Breast epithelium (tissue), 4 donors: ENCODE results near the gene PRIMA1. TPM values are rescaled to one million over a fixed set of nuclear protein-coding genes. Genes with fewer than 3 reads are reported as not detected.

ENCODE experiments used
- DNase-seq, 2 donors: peaks; one replicate each; pipeline ENCODE4 v3.0.0-alpha.2; 2019; ENCODE audit warnings: low spot score in 2 of 2
- H3K27ac ChIP-seq, 2 donors: fragments of 200-600 bp; sonication (generic) in 1 of 2; one replicate each; pipeline ENCODE4 v1.5.1; 2016 to 2019; ENCODE audit warnings: mild to moderate bottlenecking in 1 of 2
- H3K27me3 ChIP-seq, 2 donors: fragments of 200-600 bp; sonication (generic) in 1 of 2; one replicate each; pipeline versions ENCODE4 v1.5.1 to v1.6.0; 2017 to 2019; ENCODE audit warnings: control low read depth in 1 of 2, mild to moderate bottlenecking in 1 of 2
- H3K36me3 ChIP-seq: fragments of 200-600 bp; one replicate; pipeline ENCODE4 v1.5.1; 2019
- H3K4me1 ChIP-seq, 2 donors: fragments of 200-600 bp; sonication (generic); one replicate each; pipeline ENCODE4 v1.5.1; 2016 to 2019; ENCODE audit warnings: control low read depth in 1 of 2
- H3K4me3 ChIP-seq, 3 donors: fragments of 200-600 bp; sonication (generic); 1 replicate in 2 of 3; 2 replicates in 1 of 3; pipeline ENCODE4 v1.5.1; 2016 to 2019; ENCODE audit warnings: mild to moderate bottlenecking in 3 of 3, moderate library complexity in 2 of 3
- H3K9me3 ChIP-seq, 2 donors: fragments of 200-600 bp; sonication (generic) in 1 of 2; one replicate each; pipeline ENCODE4 v1.5.1; 2016 to 2019; ENCODE audit warnings: control low read depth in 1 of 2
- CTCF ChIP-seq, 3 donors: fragments of 450-650 bp; IDR thresholded peaks; one replicate each; pipeline ENCODE4 v1.5.1; 2016 to 2017; ENCODE audit warnings: antibody characterized with exemption in 3 of 3, mild to moderate bottlenecking in 3 of 3, moderate library complexity in 3 of 3
- POLR2A ChIP-seq: fragments of 450-650 bp; IDR thresholded peaks from one replicate; pipeline ENCODE4 v1.6.1; 2016; ENCODE audit warnings: antibody characterized with exemption, mild to moderate bottlenecking, moderate library complexity
- POLR2AphosphoS5 ChIP-seq, 3 donors: sonication (generic); formaldehyde crosslinking; IDR thresholded peaks; one replicate each; pipeline ENCODE4 v1.6.1; 2017; ENCODE audit warnings: antibody characterized with exemption in 3 of 3
- intact Hi-C: fragments of 100-400 bp; cut with DNase I; formaldehyde crosslinking; loops from one replicate; pipeline ENCODE4 v1.15.1; 2023; ENCODE audit warnings: low total_unique reads
- total RNA-seq, 3 donors: library from RNA; depleted of rRNA; stranded (reverse); fragments of >200 nt; gene quantifications; one replicate each; pipeline ENCODE4 v1.1.0, GENCODE V29; 2016

PRIMA1 gene
- total RNA-seq, 3 donors from 2014 or later = 0.98 to 2.1 (median 1.3) TPM

DNA sequence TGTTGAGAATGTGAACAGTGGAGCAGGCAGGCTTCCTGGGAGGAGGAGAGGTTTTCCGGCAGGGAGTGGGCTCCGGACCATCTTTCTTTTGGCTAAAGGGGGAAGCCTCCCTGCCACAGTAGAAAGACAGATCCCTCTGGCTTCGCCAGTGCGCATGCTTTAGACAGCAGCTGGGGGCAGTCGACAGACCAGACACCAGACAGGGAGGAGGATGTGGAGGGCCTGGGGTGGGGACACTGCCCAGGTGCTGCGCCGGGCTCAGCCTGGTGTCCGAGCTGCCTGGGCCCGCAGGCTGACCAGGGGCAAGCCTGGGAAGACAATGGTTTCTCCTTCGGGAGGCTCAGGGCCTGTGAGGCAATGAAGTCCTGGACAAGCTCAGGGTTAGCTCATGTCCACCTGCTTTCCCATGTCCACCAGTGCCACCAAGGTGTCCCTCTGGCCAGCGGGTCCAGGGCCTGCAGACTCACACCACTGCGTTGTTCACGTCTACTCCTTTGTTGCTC lies 67.3 kb downstream of the PRIMA1 start:
- H3K27me3 ChIP-seq = no peaks in the 10 kb centered on the region
- no peak for DNase-seq
- no peak overlapping the region for H3K27ac ChIP-seq
- no peaks in the 10 kb centered on the region for H3K9me3 ChIP-seq
- no peak for TF ChIP-seq POLR2A
- TF ChIP-seq CTCF (IDR thresholded peaks at IDR 0.05) = no peak
- TF ChIP-seq POLR2AphosphoS5 (IDR thresholded peaks at IDR 0.05) = no peak
- no peaks in the 10 kb centered on the region for H3K4me1 ChIP-seq
- no peak overlapping the region for H3K4me3 ChIP-seq
- intact Hi-C loops = no loop called here
- no peaks in the 10 kb centered on the region for H3K36me3 ChIP-seq

- no peak for TF ChIP-seq POLR2A
- TF ChIP-seq POLR2AphosphoS5 (IDR thresholded peaks at IDR 0.05) = no peak
- no peak for TF ChIP-seq CTCF (IDR thresholded peaks at IDR 0.05)
- intact Hi-C loops = no loop called here
These were observed 68.0 kb downstream of the PRIMA1 start for GRCh38 chr14:93720076-93720815.

DNA sequence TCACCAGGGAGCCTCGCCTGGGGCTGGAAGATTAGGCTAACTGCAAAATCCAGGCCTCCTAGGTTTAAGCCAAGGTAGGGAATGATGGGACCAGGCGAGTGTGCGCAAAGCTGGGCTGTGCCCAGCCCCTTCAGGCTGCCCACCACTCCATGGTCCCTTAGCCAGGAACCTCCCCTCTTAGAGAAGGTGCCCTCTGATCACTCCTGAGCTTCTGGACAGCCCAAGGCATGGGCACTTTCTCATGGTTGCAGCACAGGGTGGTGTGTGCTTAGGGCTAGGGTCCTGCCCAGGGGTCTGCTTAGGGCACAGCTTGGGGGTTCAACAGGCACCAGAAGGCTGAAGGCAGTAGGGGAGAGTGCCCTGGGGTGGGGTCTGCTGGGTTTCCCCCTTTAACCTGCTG lies 69.0 kb downstream of the PRIMA1 start:
- no peak overlapping the region for H3K4me3 ChIP-seq
- no peaks in the 10 kb centered on the region for H3K27me3 ChIP-seq
- intact Hi-C loops = no loop called here
- H3K4me1 ChIP-seq = no peaks in the 10 kb centered on the region
- H3K9me3 ChIP-seq = no peaks in the 10 kb centered on the region
- no peak overlapping the region for H3K27ac ChIP-seq
- DNase-seq = no peak
- H3K36me3 ChIP-seq = no peaks in the 10 kb centered on the region
- TF ChIP-seq POLR2AphosphoS5 (IDR thresholded peaks at IDR 0.05) (no peak), CTCF (IDR thresholded peaks at IDR 0.05) (no peak), POLR2A (no peak)

More at GRCh38 chr14:93720076-93720815, 68.0 kb downstream of the PRIMA1 start:
- no peaks in the 10 kb centered on the region for H3K9me3 ChIP-seq
- no peaks in the 10 kb centered on the region for H3K36me3 ChIP-seq
- no peak for DNase-seq
- no peaks in the 10 kb centered on the region for H3K4me1 ChIP-seq
- no peaks in the 10 kb centered on the region for H3K27me3 ChIP-seq
- no peak overlapping the region for H3K27ac ChIP-seq
- no peak overlapping the region for H3K4me3 ChIP-seq

DNA sequence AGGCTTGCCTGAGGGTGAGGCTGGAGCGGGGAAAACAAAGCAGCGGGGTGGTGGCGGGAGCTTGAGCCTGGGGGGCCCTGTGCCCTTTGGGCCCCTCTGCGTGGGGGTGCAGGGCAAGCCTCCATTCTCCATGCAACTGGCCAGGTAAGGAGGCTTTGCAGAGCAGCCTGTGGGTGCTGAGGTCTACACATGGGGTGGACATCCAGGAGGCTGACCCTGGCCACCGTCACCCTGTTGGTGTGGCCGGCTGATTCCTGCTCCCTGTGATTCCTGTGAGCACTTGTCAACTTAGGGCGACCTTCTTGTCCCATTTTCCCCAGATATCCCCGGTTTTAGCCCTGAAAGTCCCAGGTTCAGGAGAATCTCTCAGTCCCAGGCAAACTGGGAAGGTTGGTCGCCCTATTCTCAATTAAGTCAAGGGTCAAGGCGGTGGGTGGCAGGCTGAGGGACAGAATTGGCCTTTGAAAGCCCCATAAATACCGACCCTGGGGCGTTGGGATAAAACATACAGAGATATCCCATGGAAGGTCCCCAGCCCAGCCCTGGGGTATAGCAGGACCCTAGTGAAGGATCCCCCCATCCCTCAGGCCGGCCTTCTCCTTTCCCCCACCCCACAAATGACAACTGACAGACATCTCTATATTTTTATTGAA lies 70.5 kb downstream of the PRIMA1 start:
- intact Hi-C loops = no loop called here
- DNase-seq = no peak
- TF ChIP-seq POLR2AphosphoS5 (IDR thresholded peaks at IDR 0.05) (no peak), CTCF (IDR thresholded peaks at IDR 0.05) (no peak), POLR2A (no peak)
- no peaks in the 10 kb centered on the region for H3K9me3 ChIP-seq
- H3K27ac ChIP-seq = no peak overlapping the region
- H3K4me1 ChIP-seq = no peaks in the 10 kb centered on the region
- no peak overlapping the region for H3K4me3 ChIP-seq
- no peaks in the 10 kb centered on the region for H3K36me3 ChIP-seq
- H3K27me3 ChIP-seq = no peaks in the 10 kb centered on the region
